HepG2 (cell line): ENCODE measurements around the gene PCSK7. TPM values are rescaled to one million over a fixed set of nuclear protein-coding genes. Genes with fewer than 3 reads are reported as not detected.
"Not testable (repeated sequence)": the region's sequence is repeated elsewhere in the genome, so short reads cannot be mapped to it uniquely, and the experiment has no call there.

Experiments
- ATAC-seq: fragments of 200-7000 bp; cut with Tn5 transposase; 3 replicates; pipeline ENCODE4 v1.9.1; 2020; ENCODE audit warnings: mild to moderate bottlenecking, moderate library complexity
- BruUV-seq: library from RNA; stranded (reverse); fragments of 400-500 nt; replicated peaks from 2 replicates; lab custom pipeline; 2021; lab: Mats Ljungman, UMichigan
- CTCF ChIA-PET: fragments of 300-600 bp; formaldehyde crosslinking; extraction: SDS; loops from one replicate; lab custom pipeline; 2021; ENCODE audit warnings: low total read pairs, inconsistent platforms, low intra/inter-chr PET ratio; lab: Yijun Ruan, JAX
- POLR2A ChIA-PET: fragments of 350-600 bp; sonication (Branson Sonifier 250); formaldehyde crosslinking; loops from one replicate; lab custom pipeline; 2020; ENCODE audit warnings: antibody characterized with exemption, inconsistent platforms; lab: Yijun Ruan, JAX
- DNase-seq: peaks from one replicate; pipeline ENCODE4 v3.0.0-alpha.2; 2015; ENCODE audit warnings: low spot score
- FAIRE-seq: peaks from 3 replicates; lab custom pipeline; 2011; peaks lifted over from hg19 to GRCh38; lab: Jason Lieb, UNC
- H2AFZ ChIP-seq: one replicate; pipeline ENCODE4 v1.6.1; 2011; ENCODE audit warnings: low read length, inconsistent platforms
- H3K27ac ChIP-seq: fragments of 300-600 bp; 3 replicates; pipeline ENCODE4 v1.8.0; 2011; ENCODE audit warnings: mixed run types, mild to moderate bottlenecking, mixed read lengths, low read length, inconsistent platforms; ENCODE audit not compliant: insufficient read depth; ENCODE audit errors: extremely low read length
- H3K27me3 ChIP-seq, 2 experiments: fragments of 200-600 bp in 1 of 2; 2 replicates in 1 of 2; 3 replicates in 1 of 2; pipeline versions ENCODE4 v1.6.0 to v1.8.0; 2011; ENCODE audit warnings: low read length in 2 of 2, mild to moderate bottlenecking in 2 of 2, moderate library complexity in 2 of 2, inconsistent platforms in 1 of 2; ENCODE audit not compliant: insufficient read depth in 2 of 2, control insufficient read depth in 1 of 2
- H3K36me3 ChIP-seq, 2 experiments: fragments of 200-600 bp in 1 of 2; replicated peaks in 1 of 2; 2 replicates in 1 of 2; 3 replicates in 1 of 2; pipeline versions ENCODE4 v1.5.1 to v1.8.0; 2011; ENCODE audit warnings: low read length in 2 of 2, inconsistent platforms in 1 of 2; ENCODE audit not compliant: insufficient read depth in 2 of 2, control insufficient read depth in 1 of 2
- H3K4me1 ChIP-seq: 2 replicates; pipeline ENCODE4 v1.5.1; 2012; ENCODE audit warnings: low read length, inconsistent platforms; ENCODE audit not compliant: insufficient read depth
- H3K4me2 ChIP-seq: 2 replicates; pipeline ENCODE4 v1.6.0; 2011; ENCODE audit warnings: low read depth, low read length, inconsistent platforms
- H3K4me3 ChIP-seq, 3 experiments: fragments of 200-600 bp in 1 of 3; sonication (generic), shearing (Covaris generic) in 1 of 3; replicated peaks in 1 of 3; 2 replicates each; pipeline ENCODE4 v1.5.1; 2011 to 2016; ENCODE audit warnings: low read length in 3 of 3, inconsistent platforms in 2 of 3, low read depth in 2 of 3, mild to moderate bottlenecking in 2 of 3, control low read depth in 1 of 3, mixed read lengths in 1 of 3; ENCODE audit not compliant: insufficient read depth in 1 of 3
- H3K79me2 ChIP-seq: one replicate; pipeline ENCODE4 v1.6.1; 2011; ENCODE audit warnings: low read length, inconsistent platforms; ENCODE audit not compliant: insufficient read depth
- H3K9ac ChIP-seq: 2 replicates; pipeline ENCODE4 v1.6.0; 2011; ENCODE audit warnings: mild to moderate bottlenecking, low read depth, low read length, inconsistent platforms; ENCODE audit not compliant: insufficient read depth
- H3K9me3 ChIP-seq: 2 replicates; pipeline ENCODE4 v1.5.1; 2012; ENCODE audit warnings: mild to moderate bottlenecking, low read length
- H4K20me1 ChIP-seq: 2 replicates; pipeline ENCODE4 v1.6.0; 2011; ENCODE audit warnings: inconsistent platforms, mild to moderate bottlenecking, low read length, moderate library complexity; ENCODE audit not compliant: insufficient read depth
- FOXA1 ChIP-seq, 2 experiments: fragments of 450-650 bp in 1 of 2; sonication (generic) in 1 of 2; formaldehyde crosslinking in 1 of 2; IDR thresholded peaks; 2 replicates each; pipeline versions ENCODE4 v1.4.0 to v1.6.1; 2016 to 2020; ENCODE audit warnings: missing genetic modification reagents in 1 of 2
- GZF1 ChIP-seq: sonication (generic); formaldehyde crosslinking; IDR thresholded peaks from 2 replicates; pipeline ENCODE4 v1.5.1; 2020; ENCODE audit warnings: mild to moderate bottlenecking, missing genetic modification reagents
- HES4 ChIP-seq: sonication (generic); formaldehyde crosslinking; IDR thresholded peaks from 2 replicates; pipeline ENCODE4 v1.9.0; 2021; ENCODE audit warnings: mild to moderate bottlenecking, missing genetic modification reagents, borderline replicate concordance
- HHEX ChIP-seq: IDR thresholded peaks from 2 replicates; pipeline ENCODE4 v1.6.1; 2016; ENCODE audit warnings: control low read depth
- HOXA3 ChIP-seq: sonication (generic); formaldehyde crosslinking; IDR thresholded peaks from 2 replicates; pipeline ENCODE4 v1.5.0; 2020; ENCODE audit warnings: missing genetic modification reagents
- MYC ChIP-seq: sonication (generic); formaldehyde crosslinking; IDR thresholded peaks from 2 replicates; pipeline ENCODE4 v1.9.0; 2021; ENCODE audit warnings: missing genetic modification reagents, borderline replicate concordance
- RBFOX2 ChIP-seq: fragments of 200-400 bp; formaldehyde crosslinking; IDR thresholded peaks from 2 replicates; pipeline ENCODE4 v1.6.1; 2017; ENCODE audit warnings: low read depth, mild to moderate bottlenecking, low read length
- RFX3 ChIP-seq: IDR thresholded peaks from 2 replicates; pipeline ENCODE4 v1.6.1; 2016; ENCODE audit warnings: missing biosample characterization, missing genetic modification reagents
- SALL1 ChIP-seq: sonication (generic); formaldehyde crosslinking; IDR thresholded peaks from 2 replicates; pipeline ENCODE4 v1.8.0; 2022; ENCODE audit warnings: mild to moderate bottlenecking, missing genetic modification reagents
- SOX5 ChIP-seq: IDR thresholded peaks from 2 replicates; pipeline ENCODE4 v1.6.1; 2016; ENCODE audit warnings: borderline replicate concordance
- SRY ChIP-seq: sonication (generic); formaldehyde crosslinking; IDR thresholded peaks from 2 replicates; pipeline ENCODE4 v1.8.0; 2022; ENCODE audit warnings: mild to moderate bottlenecking, missing genetic modification reagents
- TCF7 ChIP-seq: sonication (generic); IDR thresholded peaks from 2 replicates; pipeline ENCODE4 v1.6.1; 2016; ENCODE audit warnings: antibody characterized with exemption, low read depth
- TEAD2 ChIP-seq: sonication (generic); formaldehyde crosslinking; IDR thresholded peaks from 2 replicates; pipeline ENCODE4 v1.9.0; 2021; ENCODE audit warnings: missing genetic modification reagents
- ZSCAN30 ChIP-seq: sonication (generic); formaldehyde crosslinking; IDR thresholded peaks from 2 replicates; pipeline ENCODE4 v1.5.0; 2020; ENCODE audit warnings: mild to moderate bottlenecking, missing genetic modification reagents
- WGBS: methylation state at CpG from one replicate; pipeline ENCODE4 v1.1.6; 2017; ENCODE audit warnings: low lambda C conversion rate; 5-methylcytosine and 5-hydroxymethylcytosine counted together
- in situ Hi-C: cut with HindIII; loops from 2 replicates; pipeline ENCODE4 v1.10.0; 2017; ENCODE audit warnings: low pct_unique_long_range_greater_than_20kb; ENCODE audit not compliant: extremely low pct_ligation_motif_present
- intact Hi-C: fragments of 100-400 bp; cut with micrococcal nuclease; formaldehyde crosslinking; loops from one replicate; pipeline ENCODE4 v1.10.0; 2022; ENCODE audit not compliant: unreplicated experiment
- polyA plus RNA-seq, 8 experiments: library from polyadenylated mRNA; depleted of rRNA in 3 of 8; stranded (reverse) in 7 of 8; unstranded in 1 of 8; fragments of >200 nt; fragmentation: Illumina TruSeq in 4 of 8; extraction: Trizol in 4 of 8; gene quantifications; 2 replicates each; pipeline versions ENCODE4 v1.2.1 to v1.2.3, GENCODE V29; 2011 to 2016; ENCODE audit warnings: low read depth in 4 of 8, missing spikeins in 1 of 8, mixed read lengths in 1 of 8; ENCODE audit not compliant: insufficient read depth in 1 of 8
- total RNA-seq, 5 experiments: library from RNA; depleted of rRNA; stranded (reverse); fragments of >200 nt; fragmentation: Illumina TruSeq; extraction: Trizol; gene quantifications; 2 replicates each; pipeline ENCODE4 v1.2.3, GENCODE V29; 2016; ENCODE audit warnings: low read depth in 1 of 5
- TF ChIP-seq, protein P1 (sequence below): IDR thresholded peaks from 2 replicates; pipeline ENCODE4 v1.6.1; 2016; ENCODE audit warnings: mild to moderate bottlenecking, missing biosample characterization, missing genetic modification reagents
- TF ChIP-seq, protein P2 (sequence below): sonication (generic); formaldehyde crosslinking; IDR thresholded peaks from 2 replicates; pipeline ENCODE4 v1.4.0; 2020; ENCODE audit warnings: missing genetic modification reagents, mild to moderate bottlenecking, borderline replicate concordance

PCSK7 gene
- total and polyA plus RNA-seq, 2 of the 13 experiments (the other 11 are each of a cell fraction or from before 2014, with no cell fraction given), result 13.4 to 13.8 TPM

DNA sequence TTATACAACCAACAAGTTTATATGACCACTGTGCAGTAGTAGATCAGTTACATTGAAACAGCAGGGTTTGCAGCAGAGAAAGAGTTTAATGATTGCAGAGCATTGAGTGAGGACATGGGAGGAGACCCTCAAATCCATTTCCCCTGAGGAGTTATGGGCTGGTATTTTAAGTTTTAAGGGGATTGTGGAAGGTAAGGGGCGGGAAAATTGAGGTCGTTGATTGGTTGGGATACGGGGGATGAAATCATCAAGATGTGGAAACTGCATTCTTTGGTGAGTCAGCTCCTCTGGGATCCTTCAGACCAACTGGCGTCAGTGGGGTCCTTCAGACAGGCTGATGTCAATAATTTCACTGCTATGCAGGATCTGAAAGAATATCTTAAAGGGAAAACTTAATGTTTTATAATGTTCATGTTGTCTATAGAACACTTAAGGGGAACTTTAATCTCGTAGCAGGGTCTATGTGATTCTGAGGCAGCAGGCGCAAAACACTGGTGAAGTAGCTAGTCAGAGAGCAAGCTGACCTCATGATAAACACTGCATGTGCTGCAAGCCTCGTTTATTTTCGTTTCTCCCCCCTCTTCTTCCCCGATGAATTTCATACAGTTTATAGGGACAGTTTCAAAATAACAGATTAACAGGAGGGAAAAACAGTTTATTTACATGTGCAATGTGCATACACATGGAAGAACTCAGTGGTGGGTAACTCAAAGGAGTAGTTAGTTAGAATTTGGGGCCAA, 41.8 kb upstream of the PCSK7 start (continued):
- TF ChIP-seq, protein P1, sequence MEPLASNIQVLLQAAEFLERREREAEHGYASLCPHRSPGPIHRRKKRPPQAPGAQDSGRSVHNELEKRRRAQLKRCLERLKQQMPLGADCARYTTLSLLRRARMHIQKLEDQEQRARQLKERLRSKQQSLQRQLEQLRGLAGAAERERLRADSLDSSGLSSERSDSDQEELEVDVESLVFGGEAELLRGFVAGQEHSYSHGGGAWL (CRISPR knock-in tag), result no peak
- TF ChIP-seq RFX3 (CRISPR knock-in tag) (no peak), TEAD2 (no peak), HOXA3 (CRISPR knock-in tag) (no peak)

DNA sequence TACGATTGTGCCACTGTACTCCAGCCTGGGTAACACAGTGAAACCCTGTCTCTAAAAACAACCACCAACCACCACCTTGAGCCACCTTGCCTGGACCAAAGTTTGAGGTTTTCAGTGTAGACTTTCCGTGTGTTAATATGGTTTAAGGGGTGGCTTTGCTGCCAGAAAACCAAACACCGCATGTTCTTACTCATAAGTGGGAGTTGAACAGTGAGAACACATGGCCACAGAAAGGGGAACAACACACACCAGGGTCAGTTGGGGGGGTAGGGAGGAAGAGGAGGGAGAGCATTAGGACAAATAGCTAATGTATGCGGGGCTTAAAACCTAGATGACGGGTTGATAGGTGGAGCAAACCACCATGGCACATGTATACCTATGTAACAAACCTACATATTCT, 40.3 kb upstream of the PCSK7 start:
- H3K4me1 ChIP-seq, result peaks cover 24% of the 10 kb centered on the region
- CTCF ChIA-PET, H4K20me1 ChIP-seq, in situ Hi-C loops, H3K27ac ChIP-seq, H3K27me3 ChIP-seq, POLR2A ChIA-PET, ATAC-seq, H3K9ac ChIP-seq, BruUV-seq, DNase-seq, H3K4me3 ChIP-seq, FAIRE-seq, H3K4me2 ChIP-seq, H3K9me3 ChIP-seq, H2AFZ ChIP-seq, H3K79me2 ChIP-seq, H3K36me3 ChIP-seq: not testable (repeated sequence)
- intact Hi-C loops, result loop anchor here (5.0 kb wide), 1 partner anchor 45 kb away; the partner anchor contains the start of gene BACE1
- WGBS, result 97% methylated on average over 5 of the region's 5 CpGs

DNA sequence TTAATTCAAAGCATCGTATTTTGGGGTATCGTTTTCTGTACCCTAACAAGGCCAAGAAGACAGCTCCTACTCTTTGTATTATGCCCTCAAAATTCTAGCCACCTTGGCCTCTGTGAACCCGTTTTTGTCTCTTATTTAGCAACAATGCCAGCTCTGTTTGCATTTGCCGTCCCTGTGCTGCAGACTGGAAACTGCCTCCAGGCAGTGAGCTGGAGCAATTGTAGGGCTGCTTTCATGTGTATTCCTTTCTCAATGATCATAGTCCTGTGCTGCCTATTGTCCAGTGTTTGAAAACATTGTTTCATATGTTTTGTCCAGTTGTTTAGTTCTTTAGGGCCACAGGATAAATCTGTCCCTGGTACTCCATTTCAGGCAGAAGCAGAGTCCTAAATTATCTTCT, 39.3 kb upstream of the PCSK7 start:
- Histone ChIP-seq H3K4me1 (peaks cover 20% of the 10 kb centered on the region), H3K27me3 (no peaks in the 10 kb centered on the region), H3K27ac (peak overlapping the region; percentile 40), H3K9me3 (no peaks in the 10 kb centered on the region), H3K4me2 (no peak overlapping the region), H3K4me3 (no peak overlapping the region), H2AFZ (no peak overlapping the region), H3K36me3 (peaks cover 2 to 7% of the 10 kb centered on the region in 2 experiments; a peak in 1 of 5 replicates), H4K20me1 (no peaks in the 10 kb centered on the region), H3K9ac (no peak overlapping the region), H3K79me2 (no peaks in the 10 kb centered on the region)
- BruUV-seq, result no TSS peak
- in situ Hi-C loops, result no loop called here
- FAIRE-seq, result peak; percentile 39
- intact Hi-C loops, result loop anchor here (5.0 kb wide), 1 partner anchor 46 kb away; the partner anchor contains the start of gene BACE1
- ChIA-PET CTCF (no interaction called here), POLR2A (no interaction called here)
- DNase-seq, result peak; percentile 44
- ATAC-seq, result peak; percentile 90
- 37% methylated on average over 4 of the region's 4 CpGs for WGBS
- no peak for TF ChIP-seq ZSCAN30 (CRISPR knock-in tag)
- no peak for TF ChIP-seq HHEX (CRISPR knock-in tag)
- no peak for TF ChIP-seq RBFOX2
- TF ChIP-seq FOXA1 (IDR thresholded peaks at IDR 0.05), result no peak
- 0 out of 2 replicates have a peak, but pooled peaks have one; percentile 12 for TF ChIP-seq FOXA1 (CRISPR knock-in tag; IDR thresholded peaks at IDR 0.05)
- TF ChIP-seq SALL1 (CRISPR knock-in tag), result 0 out of 2 replicates have a peak, but pooled peaks have one; percentile 16
- peak; percentile 79 for TF ChIP-seq SOX5 (CRISPR knock-in tag)
- 0 out of 2 replicates have a peak, but pooled peaks have one; percentile 9 for TF ChIP-seq TCF7
- TF ChIP-seq GZF1, result no peak
- TF ChIP-seq MYC (CRISPR knock-in tag), result no peak
- TF ChIP-seq, protein P2, sequence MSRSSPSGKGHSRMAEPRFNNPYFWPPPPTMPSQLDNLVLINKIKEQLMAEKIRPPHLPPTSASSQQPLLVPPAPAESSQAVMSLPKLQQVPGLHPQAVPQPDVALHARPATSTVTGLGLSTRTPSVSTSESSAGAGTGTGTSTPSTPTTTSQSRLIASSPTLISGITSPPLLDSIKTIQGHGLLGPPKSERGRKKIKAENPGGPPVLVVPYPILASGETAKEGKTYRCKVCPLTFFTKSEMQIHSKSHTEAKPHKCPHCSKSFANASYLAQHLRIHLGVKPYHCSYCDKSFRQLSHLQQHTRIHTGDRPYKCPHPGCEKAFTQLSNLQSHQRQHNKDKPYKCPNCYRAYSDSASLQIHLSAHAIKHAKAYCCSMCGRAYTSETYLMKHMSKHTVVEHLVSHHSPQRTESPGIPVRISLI, result no peak
- no peak for TF ChIP-seq HES4 (CRISPR knock-in tag)
- no peak for TF ChIP-seq SRY (CRISPR knock-in tag)
